ENCODE measurements around the gene FSTL4.

Gene FSTL4

GRCh38 chr5:133259199-133259997 is 352.9 kb downstream of the FSTL4 start:
- Mint-ChIP-seq H3K4me3 (no peak overlapping the region), H3K27me3 (peaks cover 10% of the 10 kb centered on the region), H3K36me3 (no peaks in the 10 kb centered on the region), H3K9me3 (no peaks in the 10 kb centered on the region), H3K4me1 (peaks cover 2% of the 10 kb centered on the region), H3K27ac (no peak overlapping the region)
- DNase-seq (ENCODE audit: low spot score in 2 of 2): no peak
- ATAC-seq (ENCODE audit: low read depth): no peak

DNA sequence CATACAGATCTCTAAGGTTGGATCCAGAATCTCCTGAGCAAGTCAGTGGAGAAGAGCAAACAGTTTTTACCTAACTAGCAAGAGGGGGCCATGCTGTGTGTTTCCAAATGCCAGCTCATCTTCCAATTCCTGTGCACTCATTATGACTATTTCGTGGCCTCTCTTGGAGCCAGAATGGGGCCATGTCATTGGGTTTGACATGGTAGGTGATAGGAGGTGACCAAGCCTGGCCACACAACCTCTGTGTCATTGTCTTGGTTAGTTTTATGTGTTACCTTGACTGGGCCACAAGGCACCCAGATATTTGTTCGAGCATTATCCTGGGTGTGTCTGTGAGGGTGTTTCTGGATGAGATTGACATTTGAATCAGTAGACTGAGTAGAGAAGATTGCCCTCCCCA is 354.4 kb downstream of the FSTL4 start:
- DNase-seq (ENCODE audit: low spot score in 2 of 2): no peak
- no peak for ATAC-seq (ENCODE audit: low read depth)

GRCh38 chr5:133256276-133256675 is 356.1 kb downstream of the FSTL4 start:
- H3K36me3 Mint-ChIP-seq: no peaks in the 10 kb centered on the region
- peaks cover 2% of the 10 kb centered on the region for H3K27me3 Mint-ChIP-seq
- H3K27ac Mint-ChIP-seq: no peak overlapping the region
- ATAC-seq (ENCODE audit: low read depth) (no peak), DNase-seq (ENCODE audit: low spot score in 2 of 2) (no peak)
- H3K9me3 Mint-ChIP-seq: no peaks in the 10 kb centered on the region
- peaks cover 2% of the 10 kb centered on the region for H3K4me1 Mint-ChIP-seq
- H3K4me3 Mint-ChIP-seq: no peak overlapping the region

More for the DNA sequence above, 354.4 kb downstream of the FSTL4 start:
- Mint-ChIP-seq H3K9me3 (no peaks in the 10 kb centered on the region), H3K4me3 (no peak overlapping the region), H3K27ac (no peak overlapping the region), H3K27me3 (peaks cover 3% of the 10 kb centered on the region), H3K4me1 (peaks cover 2% of the 10 kb centered on the region), H3K36me3 (no peaks in the 10 kb centered on the region)

- ATAC-seq (ENCODE audit: low read depth): no peak
- no peak for DNase-seq (ENCODE audit: low spot score in 2 of 2)
- Mint-ChIP-seq H3K4me3 (no peak overlapping the region), H3K4me1 (peaks cover 2% of the 10 kb centered on the region), H3K27me3 (peaks cover 2% of the 10 kb centered on the region), H3K9me3 (no peaks in the 10 kb centered on the region), H3K36me3 (no peaks in the 10 kb centered on the region), H3K27ac (no peak overlapping the region)
Observed at GRCh38 chr5:133254803-133255202, 357.5 kb downstream of the FSTL4 start.

DNA sequence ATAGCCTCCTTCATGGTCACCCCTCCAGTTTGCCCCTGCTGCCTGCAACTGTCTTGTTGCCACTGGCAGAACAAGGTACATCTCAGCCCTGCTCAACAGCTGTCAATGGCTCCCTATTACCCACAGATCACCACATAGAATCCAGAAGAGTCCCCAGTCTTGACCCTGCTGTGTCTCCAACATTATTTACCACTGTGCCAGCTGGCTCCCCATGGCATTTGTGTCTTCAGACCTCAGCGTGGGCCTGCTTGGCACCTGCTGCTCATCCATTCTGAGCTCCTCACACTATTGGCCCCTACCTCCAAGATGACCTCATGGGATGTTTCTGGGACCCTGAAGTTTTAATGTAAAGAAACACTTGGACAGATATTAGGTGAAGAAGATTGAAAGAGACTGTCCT is 358.7 kb downstream of the FSTL4 start:
- no peak overlapping the region for H3K27ac Mint-ChIP-seq
- no peaks in the 10 kb centered on the region for H3K27me3 Mint-ChIP-seq
- no peaks in the 10 kb centered on the region for H3K36me3 Mint-ChIP-seq
- no peaks in the 10 kb centered on the region for H3K4me1 Mint-ChIP-seq
- ATAC-seq (ENCODE audit: low read depth): no peak
- H3K9me3 Mint-ChIP-seq: no peaks in the 10 kb centered on the region
- no peak overlapping the region for H3K4me3 Mint-ChIP-seq
- DNase-seq (ENCODE audit: low spot score in 2 of 2): no peak

GRCh38 chr5:133253070-133253469 is 359.3 kb downstream of the FSTL4 start:
- Mint-ChIP-seq H3K9me3 (no peaks in the 10 kb centered on the region), H3K27me3 (no peaks in the 10 kb centered on the region), H3K4me3 (no peak overlapping the region), H3K36me3 (no peaks in the 10 kb centered on the region), H3K27ac (no peak overlapping the region), H3K4me1 (no peaks in the 10 kb centered on the region)
- ATAC-seq (ENCODE audit: low read depth) (no peak), DNase-seq (ENCODE audit: low spot score in 2 of 2) (no peak)

DNA sequence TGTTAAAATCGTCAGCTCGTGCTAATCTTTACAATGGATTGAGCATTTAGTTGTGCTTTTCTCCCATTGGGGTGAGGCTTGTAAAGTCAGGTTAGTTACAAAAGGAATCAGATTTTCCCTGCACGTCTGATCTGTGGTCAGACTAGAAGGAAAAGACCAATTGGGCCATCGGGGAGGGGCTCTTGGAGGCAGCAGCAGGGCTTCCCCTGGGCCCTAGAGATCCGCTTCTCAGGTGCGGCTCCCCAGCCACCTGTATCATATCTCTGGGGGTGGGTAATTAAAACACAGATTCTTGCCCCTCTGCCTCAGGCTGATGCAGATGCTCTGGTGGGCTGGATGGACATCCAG is 360.2 kb downstream of the FSTL4 start:
- no peak for ATAC-seq (ENCODE audit: low read depth)
- no peaks in the 10 kb centered on the region for H3K4me1 Mint-ChIP-seq
- no peaks in the 10 kb centered on the region for H3K27me3 Mint-ChIP-seq
- no peak overlapping the region for H3K27ac Mint-ChIP-seq
- no peak overlapping the region for H3K4me3 Mint-ChIP-seq
- no peak for DNase-seq (ENCODE audit: low spot score in 2 of 2)
- H3K36me3 Mint-ChIP-seq: no peaks in the 10 kb centered on the region
- no peaks in the 10 kb centered on the region for H3K9me3 Mint-ChIP-seq

DNA sequence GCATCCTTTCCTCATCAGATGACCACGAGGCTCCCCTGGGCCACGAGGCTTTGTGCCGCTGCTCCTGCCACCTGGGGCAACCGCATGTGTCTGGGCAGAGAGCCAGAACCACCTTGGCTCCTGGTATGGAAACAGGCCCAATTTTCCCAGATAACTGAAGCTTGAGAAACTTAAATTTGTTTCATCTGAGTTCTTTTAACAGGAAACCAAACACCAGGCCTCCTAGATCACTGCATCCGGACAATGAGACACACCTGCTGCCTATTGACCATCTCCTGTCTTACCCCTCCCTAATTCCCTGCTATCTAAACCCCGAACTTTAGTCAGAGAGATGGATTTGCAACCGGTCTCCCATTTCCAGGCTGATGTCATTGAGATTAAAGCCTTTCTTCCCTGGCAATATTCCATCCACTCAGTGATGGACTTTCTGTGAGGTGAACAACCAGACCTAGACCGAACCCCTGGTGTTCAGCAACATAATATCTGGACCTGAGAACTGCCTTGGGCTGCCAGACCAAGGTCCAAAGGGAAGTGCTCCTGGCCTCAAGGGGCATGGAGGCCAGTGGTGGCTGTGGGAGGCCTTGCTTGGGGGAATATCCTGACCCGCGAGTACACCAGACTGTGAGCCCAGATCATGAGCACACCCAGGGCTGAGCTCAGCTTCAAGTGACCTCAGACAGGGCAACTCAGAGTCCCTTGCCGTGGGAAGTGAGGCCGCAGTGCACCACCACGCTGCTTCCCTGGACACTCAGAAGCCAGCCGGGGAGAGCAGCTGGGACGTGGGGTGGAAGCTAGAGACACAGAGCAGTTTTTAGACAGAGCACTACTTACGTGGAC is 360.8 kb downstream of the FSTL4 start:
- no peaks in the 10 kb centered on the region for H3K4me1 Mint-ChIP-seq
- no peaks in the 10 kb centered on the region for H3K36me3 Mint-ChIP-seq
- no peaks in the 10 kb centered on the region for H3K27me3 Mint-ChIP-seq
- no peak overlapping the region for H3K4me3 Mint-ChIP-seq
- DNase-seq (ENCODE audit: low spot score in 2 of 2) (no peak), ATAC-seq (ENCODE audit: low read depth) (no peak)
- H3K9me3 Mint-ChIP-seq: no peaks in the 10 kb centered on the region
- no peak overlapping the region for H3K27ac Mint-ChIP-seq

DNA sequence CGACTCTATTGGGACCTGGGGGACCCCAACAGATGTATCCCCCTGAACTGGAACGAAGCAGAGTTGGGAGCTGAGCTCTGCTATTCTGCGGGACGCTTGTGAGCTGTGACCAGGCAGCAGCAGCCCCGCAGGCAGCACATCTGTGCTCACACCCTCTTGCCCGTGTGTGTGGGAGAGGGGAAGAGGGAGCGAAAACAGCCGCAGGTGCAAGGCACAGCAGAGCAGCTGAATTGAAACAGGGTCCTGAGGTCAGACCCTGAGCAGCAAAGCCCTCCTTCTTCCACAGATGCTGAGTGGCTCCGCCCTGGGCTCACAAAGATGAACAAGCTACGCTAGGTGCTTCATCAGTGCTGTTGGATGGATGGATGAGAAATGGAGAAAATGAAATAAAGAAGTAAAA is 361.8 kb downstream of the FSTL4 start:
- Mint-ChIP-seq H3K36me3 (no peaks in the 10 kb centered on the region), H3K9me3 (no peaks in the 10 kb centered on the region), H3K27ac (no peak overlapping the region), H3K4me1 (peaks cover under 1% of the 10 kb centered on the region), H3K27me3 (no peaks in the 10 kb centered on the region), H3K4me3 (no peak overlapping the region)
- ATAC-seq (ENCODE audit: low read depth) (no peak), DNase-seq (ENCODE audit: low spot score in 2 of 2) (no peak)

- no peaks in the 10 kb centered on the region for H3K27me3 Mint-ChIP-seq
- H3K9me3 Mint-ChIP-seq: no peaks in the 10 kb centered on the region
- no peaks in the 10 kb centered on the region for H3K36me3 Mint-ChIP-seq
- DNase-seq (ENCODE audit: low spot score in 2 of 2): no peak
- no peak overlapping the region for H3K27ac Mint-ChIP-seq
- H3K4me3 Mint-ChIP-seq: no peak overlapping the region
- no peak for ATAC-seq (ENCODE audit: low read depth)
- H3K4me1 Mint-ChIP-seq: peaks cover 3% of the 10 kb centered on the region
Observed at GRCh38 chr5:133249593-133249992, 362.7 kb downstream of the FSTL4 start.

DNA sequence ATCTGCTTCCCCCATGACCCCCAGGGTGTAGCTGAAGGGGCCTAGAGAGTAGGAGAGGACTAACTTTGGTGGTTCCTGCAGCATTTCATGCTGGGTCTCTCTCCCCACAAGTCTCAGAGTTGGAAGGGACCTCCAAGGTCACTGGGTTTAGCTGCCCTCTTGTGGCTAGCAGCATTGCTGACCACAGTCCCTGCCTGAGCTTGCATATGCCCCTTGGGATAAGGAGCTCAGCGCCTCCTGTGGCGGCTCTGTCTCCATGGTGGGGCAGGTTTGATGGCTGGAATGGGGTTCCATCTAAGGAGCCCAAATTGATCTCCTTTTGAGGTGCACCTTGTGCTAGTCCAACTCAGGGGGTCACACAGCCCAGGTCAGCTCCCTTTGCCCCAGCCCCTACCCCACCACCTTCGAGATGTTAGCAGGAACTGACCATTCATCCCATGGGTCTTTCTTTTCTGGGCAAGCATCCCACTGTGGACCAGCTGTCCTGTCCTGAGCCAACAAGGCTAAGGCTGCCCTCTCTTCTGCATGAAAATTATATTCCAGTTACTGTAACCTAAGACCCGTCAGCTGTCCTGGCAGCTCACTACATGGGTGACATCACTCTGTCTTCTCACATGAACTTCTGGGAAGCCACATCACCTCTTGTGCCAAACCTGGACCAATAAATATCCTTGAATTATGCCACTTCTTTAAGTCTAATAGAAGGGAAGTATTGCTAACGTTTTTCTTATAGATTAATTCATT is 364.3 kb downstream of the FSTL4 start:
- Mint-ChIP-seq H3K36me3 (no peaks in the 10 kb centered on the region), H3K27ac (no peak overlapping the region)

DNA sequence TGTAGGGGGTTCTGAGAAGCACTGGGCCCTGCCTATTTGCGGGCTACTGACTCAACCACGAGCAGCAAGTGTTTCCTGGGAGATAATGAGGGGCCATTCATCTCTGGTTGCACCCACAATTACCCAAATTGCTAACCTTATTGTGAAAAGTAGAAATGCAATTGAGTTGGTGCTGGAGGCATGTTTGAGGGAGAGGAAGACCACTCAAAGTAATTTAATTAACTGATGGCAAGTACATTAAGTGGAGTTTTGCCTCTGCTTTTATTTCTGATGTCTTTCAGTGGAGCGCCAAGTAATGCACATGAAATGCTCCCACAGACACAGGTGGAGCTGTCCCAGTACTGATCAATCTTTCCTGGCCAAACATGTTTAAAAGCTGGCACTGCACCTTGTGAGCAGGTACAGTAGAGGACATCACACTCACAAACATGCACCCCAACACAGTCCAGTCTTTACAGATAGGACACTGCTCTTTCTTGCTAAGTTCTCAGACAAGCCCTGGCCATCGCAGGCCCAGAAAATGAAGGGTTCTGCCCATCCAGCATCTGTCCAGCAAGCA is 365.1 kb downstream of the FSTL4 start:
- no peaks in the 10 kb centered on the region for H3K27me3 Mint-ChIP-seq
- no peak for ATAC-seq (ENCODE audit: low read depth)
- H3K9me3 Mint-ChIP-seq: no peaks in the 10 kb centered on the region
- H3K36me3 Mint-ChIP-seq: no peaks in the 10 kb centered on the region
- H3K4me3 Mint-ChIP-seq: no peak overlapping the region
- peaks cover 6% of the 10 kb centered on the region for H3K4me1 Mint-ChIP-seq
- H3K27ac Mint-ChIP-seq: no peak overlapping the region
- no peak for DNase-seq (ENCODE audit: low spot score in 2 of 2)

More for the DNA sequence above, 364.3 kb downstream of the FSTL4 start:
- Mint-ChIP-seq H3K4me3 (no peak overlapping the region), H3K9me3 (no peaks in the 10 kb centered on the region), H3K4me1 (peaks cover 5% of the 10 kb centered on the region), H3K27me3 (no peaks in the 10 kb centered on the region)
- no peak for ATAC-seq (ENCODE audit: low read depth)
- no peak for DNase-seq (ENCODE audit: low spot score in 2 of 2)

DNA sequence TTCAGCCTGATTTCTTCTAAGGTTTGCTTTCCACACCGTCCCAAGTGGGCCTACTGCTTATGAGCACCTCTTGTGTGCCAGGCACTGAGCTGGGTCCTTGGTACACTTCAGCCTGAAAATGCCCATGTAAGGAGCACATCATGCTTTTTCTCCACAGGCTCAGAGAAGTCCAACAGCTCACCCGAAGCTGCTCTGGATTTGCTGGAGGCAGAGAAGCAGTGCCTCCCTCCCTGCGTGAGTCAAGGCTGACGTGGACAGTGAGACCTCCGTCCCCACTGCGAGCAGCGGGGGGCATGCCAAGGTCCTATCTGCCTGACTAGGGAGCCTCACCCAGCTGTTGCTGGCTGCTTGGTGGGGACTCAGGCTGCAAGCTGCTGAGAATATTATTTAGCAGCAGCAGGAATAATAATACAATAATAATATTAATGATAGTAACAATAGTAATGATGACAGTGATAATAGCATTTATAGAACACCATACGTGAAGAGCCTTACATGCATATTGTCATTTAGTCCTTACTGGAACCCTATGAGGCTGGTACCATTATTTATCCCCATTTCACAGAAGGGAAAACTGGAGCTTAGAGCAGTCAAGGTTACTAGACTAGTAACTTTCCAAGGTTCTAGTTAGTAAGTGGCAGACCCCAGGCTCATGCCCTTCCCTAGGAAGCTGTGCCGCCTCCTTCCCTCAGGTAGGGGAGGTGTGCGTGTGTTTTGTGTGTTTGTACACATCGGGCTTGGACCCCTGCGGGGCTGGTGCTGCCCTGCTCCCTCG is 365.8 kb downstream of the FSTL4 start:
- H3K27me3 Mint-ChIP-seq: no peaks in the 10 kb centered on the region
- DNase-seq (ENCODE audit: low spot score in 2 of 2) (no peak), ATAC-seq (ENCODE audit: low read depth) (no peak)
- no peaks in the 10 kb centered on the region for H3K36me3 Mint-ChIP-seq
- no peak overlapping the region for H3K27ac Mint-ChIP-seq
- H3K4me3 Mint-ChIP-seq: no peak overlapping the region
- peaks cover 8% of the 10 kb centered on the region for H3K4me1 Mint-ChIP-seq
- no peaks in the 10 kb centered on the region for H3K9me3 Mint-ChIP-seq
